HG02943 (cell line): ENCODE data around the gene ZEB1.
"Not testable (repeated sequence)": the region's sequence is repeated elsewhere in the genome, so short reads cannot be mapped to it uniquely, and the experiment has no call there.

Experiments used
- ATAC-seq: cut with Tn5 transposase; IDR thresholded peaks from one replicate; pipeline ENCODE4 v1.9.1; 2021; ENCODE audit warnings: mild to moderate bottlenecking, low read depth, moderate library complexity; ENCODE audit not compliant: unreplicated experiment

The ZEB1 gene

GRCh38 chr10:31317652-31318381, 1.2 kb upstream of the ZEB1 start:
- no peak for ATAC-seq

- peak; percentile 63 for ATAC-seq
These were observed 598 bp upstream of the ZEB1 start for GRCh38 chr10:31318382-31318853.

- peak; percentile 31 for ATAC-seq
These were observed 860 bp downstream of the ZEB1 start for GRCh38 chr10:31319602-31320549.

DNA sequence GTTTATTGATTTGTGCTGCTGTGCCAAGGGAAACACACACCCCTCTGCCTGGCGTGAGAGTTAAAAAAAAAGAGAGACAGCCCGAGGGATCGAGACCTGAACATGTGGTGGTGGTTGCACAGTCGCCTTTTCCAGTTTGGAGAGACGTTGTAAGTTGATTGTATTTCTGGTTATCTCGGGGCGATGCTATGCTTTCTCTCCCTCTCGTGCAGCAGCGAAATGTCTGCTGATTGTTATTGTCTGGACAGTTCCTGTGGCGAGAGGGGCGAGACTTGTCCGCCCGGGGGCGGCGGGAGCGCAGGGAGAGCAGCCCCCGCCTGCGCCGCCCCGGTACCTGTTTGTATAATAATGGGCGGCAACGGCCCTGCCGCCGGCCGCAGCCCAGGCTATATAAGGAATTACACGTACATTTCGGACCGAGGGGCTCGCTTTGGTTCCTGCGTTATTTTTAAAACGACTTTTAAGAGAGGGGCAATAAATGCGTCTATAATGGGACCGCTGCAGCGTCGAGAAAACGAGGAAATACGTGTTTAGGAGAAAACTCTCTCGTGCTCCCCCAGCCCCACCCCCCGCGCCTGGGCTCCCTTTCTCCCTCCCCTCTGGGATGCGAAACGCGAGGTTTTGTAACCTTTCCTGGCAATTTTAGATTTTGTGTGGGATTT, 1.7 kb downstream of the ZEB1 start:
- ATAC-seq: peak; percentile 14

DNA sequence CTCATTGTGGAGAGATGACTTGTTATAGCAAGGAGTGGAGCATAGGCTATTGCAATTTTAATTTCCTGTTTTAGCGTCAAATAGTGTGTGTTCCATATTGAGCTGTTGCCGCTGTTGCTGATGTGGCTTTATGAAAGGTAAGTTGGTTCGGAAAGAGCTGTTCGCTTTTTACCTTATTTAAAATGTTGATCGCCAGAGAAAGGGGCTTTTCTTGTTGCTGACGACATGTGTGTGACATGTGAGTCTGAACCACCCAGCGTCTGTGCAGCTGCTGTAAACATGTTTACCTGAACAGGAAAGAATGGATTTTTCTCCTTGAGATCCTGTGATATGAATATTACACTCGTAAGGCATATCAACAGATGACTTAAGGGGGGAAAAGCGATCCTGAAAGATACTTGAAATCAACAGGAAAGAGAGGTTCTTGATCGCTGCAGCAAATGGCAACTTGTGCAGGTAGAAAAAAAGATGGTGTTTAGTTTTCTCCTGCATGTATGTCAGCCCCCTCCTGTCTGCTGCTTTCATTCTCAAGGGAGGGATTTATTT, 2.5 kb downstream of the ZEB1 start:
- no peak for ATAC-seq

DNA sequence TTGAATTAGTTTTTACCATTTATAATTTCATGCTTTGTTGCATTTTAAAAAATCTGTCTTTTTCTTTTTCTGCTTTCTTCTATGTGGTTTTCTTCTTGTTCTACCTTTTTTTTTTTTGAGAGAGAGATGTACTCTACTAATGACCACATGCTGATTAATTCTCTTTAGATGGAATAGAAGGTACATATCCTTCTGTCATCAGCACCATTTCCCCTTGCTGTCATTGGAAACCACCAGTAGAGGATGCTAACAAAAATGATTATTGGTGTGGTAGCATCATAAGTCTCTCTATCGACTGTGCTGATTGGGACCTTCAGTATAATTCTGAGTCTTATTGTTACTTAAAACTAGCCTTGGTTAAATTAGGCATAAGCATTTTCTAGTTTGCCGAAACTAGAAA, 3.6 kb downstream of the ZEB1 start:
- no peak for ATAC-seq

DNA sequence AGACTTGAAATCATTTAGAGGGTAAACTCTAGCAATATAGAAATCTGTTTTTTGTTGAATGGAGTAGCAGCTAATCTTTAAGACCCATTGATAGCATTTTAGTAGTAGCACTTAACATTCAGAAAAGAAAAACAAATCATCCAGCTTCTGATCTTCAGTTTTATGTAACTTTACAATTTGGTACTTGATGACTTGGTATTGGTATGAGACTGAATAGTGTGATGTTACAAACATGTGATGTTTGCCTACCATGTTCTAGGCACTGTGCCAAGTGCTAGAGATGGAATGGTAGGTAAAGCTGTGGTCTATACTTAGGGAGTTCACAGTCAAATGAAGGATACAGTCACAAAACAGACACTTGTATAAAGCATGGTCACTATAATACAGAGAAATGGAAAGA, 21.3 kb downstream of the ZEB1 start:
- no peak for ATAC-seq

GRCh38 chr10:31341552-31341951, 22.5 kb downstream of the ZEB1 start:
- ATAC-seq: no peak

DNA sequence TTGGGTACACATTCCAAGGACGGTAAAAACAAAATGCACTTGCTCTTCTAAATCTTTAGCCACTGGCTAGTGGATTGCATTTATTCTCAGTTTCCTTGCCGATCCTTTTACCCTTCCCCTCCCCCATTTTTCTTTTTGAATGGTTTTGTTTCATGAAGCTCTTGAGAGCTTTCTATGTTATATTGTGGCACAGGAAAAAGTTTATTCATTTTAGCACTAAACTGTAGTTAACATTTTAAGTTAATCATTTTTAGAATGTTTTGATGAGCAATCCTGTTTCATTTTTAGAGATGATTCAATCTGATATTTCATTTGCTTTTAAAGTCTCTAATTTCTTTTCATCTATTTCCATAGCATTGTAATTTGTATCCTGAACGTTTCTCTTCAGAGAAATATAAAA, 24.0 kb downstream of the ZEB1 start:
- ATAC-seq: no peak

DNA sequence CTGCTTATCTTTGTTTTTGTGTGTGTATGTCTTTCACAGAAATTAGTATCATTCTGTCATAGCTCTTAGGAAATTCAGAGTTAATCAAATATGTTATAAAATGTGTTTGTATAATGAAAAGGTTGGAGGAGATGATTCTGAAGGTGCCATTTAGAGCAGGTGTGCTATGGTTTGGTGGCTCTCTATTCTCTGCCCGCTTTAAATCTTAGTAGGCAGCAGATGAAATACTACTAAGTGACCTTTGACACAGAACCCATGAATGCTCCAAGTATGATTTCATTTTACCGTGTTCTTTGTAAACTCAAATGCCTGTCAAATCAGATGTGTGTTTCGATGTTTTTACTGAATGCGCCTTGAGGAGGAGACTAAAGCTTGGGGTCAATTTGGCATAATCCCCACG, 24.5 kb downstream of the ZEB1 start:
- ATAC-seq: no peak

DNA sequence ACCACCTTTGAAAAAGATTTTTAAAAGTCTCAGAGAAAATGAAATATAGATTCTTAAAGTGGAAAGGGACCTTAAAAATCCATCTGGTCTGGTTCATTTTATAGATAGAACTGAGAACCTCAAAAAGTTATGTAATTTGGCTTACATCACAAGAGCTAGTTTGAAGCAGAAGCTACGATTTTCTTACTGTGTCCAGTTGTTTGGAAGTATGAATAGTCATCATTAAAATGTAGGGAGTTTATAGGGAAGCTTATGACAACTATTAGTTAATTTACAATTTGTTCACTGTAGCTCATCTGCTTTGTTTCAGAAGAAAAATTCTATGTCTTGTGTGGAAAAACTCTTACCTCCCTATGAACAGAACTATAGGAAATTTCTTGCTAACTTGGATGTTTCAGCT, 26.9 kb downstream of the ZEB1 start:
- no peak for ATAC-seq

DNA sequence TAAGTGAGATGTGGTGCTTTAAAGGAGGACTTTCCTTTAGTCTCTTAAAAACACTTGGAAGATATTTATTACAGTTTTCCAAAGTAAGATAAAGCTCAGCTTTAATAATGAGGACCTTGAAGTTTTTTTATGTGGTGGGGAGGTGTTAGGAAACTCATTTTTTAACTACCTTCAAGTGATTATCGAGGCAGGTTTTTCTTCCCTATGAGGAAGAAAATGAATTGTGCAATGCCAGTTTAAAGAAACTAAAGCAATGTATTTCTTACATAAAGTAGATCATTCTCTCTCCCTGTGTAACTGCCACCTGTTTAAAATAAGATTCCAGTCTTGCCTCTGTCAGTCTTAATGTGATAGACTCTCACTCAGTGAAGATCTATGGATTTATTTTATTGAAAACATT, 27.9 kb downstream of the ZEB1 start:
- ATAC-seq: no peak

- ATAC-seq: no peak
These were observed 28.7 kb downstream of the ZEB1 start for GRCh38 chr10:31347705-31348104.

DNA sequence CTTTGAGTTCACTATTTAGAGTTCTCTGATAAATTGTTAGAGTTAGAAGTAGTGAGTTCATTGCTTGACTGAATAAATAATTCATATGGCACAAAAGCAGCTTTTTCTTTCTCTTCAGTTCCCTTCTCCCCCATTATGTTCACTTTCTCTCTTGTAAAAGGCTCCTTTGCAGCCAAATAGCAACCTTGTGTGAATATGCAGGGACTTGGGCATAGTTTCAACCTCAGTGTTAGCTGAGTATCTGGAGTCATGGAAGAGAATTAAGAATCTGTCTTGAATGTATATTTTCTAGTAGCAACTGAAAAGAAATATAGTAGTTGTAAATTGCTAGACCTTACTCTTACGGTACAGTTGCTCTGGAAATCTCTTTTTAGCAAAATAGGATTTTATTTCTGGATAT, 31.9 kb downstream of the ZEB1 start:
- no peak for ATAC-seq

GRCh38 chr10:31352436-31353226, 33.6 kb downstream of the ZEB1 start:
- no peak for ATAC-seq

DNA sequence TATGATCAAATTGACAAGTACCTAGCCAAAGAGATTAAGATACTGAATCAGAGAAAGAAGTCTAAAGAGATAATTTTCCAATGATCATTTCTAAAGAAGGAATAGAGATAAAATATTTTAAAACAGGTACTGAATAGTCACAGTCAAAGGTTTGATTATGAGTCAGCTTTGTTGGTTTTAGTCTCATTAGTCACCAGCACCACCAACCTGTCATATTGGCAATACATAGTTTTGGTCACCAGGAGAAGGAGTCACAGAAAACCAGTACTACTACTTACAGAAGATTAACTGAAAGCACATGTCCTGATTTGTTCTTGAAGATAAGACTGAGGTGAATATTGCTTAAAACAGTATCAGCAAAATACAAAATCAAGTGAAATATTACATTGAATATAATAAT, 34.6 kb downstream of the ZEB1 start:
- peak; percentile 79 for ATAC-seq

DNA sequence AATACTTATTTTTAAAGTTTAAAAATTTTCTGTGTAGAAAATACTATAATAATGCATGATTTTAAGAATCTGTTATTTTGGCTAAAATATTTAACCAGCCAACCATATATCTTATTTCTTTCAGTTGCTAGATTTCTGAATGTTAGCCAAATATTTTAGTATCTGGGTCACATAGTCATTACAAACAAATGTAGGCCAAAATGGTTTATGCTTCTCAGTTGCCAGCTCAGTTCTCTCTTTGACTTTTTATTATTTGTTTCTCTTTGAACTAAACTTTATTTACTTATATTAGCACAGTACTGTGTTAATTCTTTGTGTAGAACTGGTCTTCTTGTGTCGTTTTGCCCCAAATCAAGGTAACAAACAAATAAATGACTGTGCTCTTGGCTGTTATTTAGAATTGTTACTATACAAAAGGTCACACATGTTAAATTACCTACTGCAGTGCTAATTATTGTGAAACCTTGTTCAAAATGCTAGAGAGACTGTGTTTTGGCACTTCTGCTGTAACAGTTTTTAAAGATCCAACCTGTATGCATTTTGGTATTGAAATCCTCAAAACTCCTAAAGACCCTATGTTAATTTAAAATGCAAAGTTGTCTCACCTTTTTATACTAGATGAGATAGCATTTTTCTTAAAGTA, 39.8 kb downstream of the ZEB1 start:
- ATAC-seq: no peak

DNA sequence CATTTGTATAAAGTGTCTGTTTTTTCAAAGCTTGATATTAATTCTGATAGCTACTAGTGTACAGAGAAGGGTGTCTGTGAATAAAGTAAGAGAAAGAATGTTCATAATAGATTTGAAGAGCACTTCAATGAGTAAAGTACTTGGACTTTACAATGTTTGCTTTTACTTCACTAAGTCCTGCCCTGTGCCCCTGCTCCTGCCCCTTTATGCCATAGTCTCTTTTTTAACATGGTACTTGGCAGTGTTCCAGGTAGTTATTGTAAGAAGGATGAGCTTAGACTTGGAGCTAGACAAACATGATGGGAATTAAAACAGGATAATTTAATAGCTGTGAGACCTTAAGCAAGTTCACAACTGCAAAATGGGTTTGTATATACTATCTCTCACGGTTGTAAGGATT, 41.0 kb downstream of the ZEB1 start:
- ATAC-seq: no peak

DNA sequence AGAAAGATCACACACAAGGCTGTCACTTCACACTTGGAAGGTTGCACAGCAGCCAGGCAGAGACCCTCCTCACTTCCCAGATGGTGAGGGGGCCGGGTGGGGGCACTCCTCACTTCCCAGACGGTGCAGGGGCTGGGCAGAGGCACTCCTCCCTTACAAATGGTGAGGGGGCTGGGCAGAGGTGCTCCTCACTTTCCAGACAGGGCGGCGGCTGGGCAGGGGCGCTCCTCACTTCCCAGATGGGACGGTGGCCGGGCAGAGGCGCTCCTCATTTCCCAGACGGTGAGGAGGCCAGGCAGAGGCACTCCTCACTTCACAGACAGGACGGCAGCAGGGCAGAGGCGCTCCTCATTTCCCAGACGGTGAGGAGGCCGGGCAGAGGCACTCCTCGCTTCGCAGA, 42.5 kb downstream of the ZEB1 start:
- not testable (repeated sequence) for ATAC-seq
